Neural crest cell (in vitro differentiated cells): ENCODE data around the gene HOXA3. TPM values are rescaled to one million over a fixed set of nuclear protein-coding genes. Genes with fewer than 3 reads are reported as not detected.

ENCODE experiments used
- DNase-seq: peaks from one replicate; pipeline ENCODE4 v3.0.0; 2021; ENCODE audit warnings: low read depth, mixed read lengths, low spot score
- H3K27ac Mint-ChIP-seq: one replicate; pipeline ENCODE4 v1.8.0; 2021; ENCODE audit warnings: mild to moderate bottlenecking, mixed read lengths; ENCODE audit not compliant: unreplicated experiment
- H3K27me3 Mint-ChIP-seq: 2 replicates; pipeline ENCODE4 v1.8.0; 2021; ENCODE audit warnings: low read depth, mild to moderate bottlenecking, mixed read lengths
- H3K36me3 Mint-ChIP-seq: 2 replicates; pipeline ENCODE4 v1.8.0; 2021; ENCODE audit warnings: low read depth, mild to moderate bottlenecking, mixed read lengths
- H3K4me1 Mint-ChIP-seq: 2 replicates; pipeline ENCODE4 v1.8.0; 2021; ENCODE audit warnings: mixed read lengths
- H3K4me3 Mint-ChIP-seq: one replicate; pipeline ENCODE4 v1.8.0; 2021; ENCODE audit warnings: mild to moderate bottlenecking, mixed read lengths
- H3K9me3 Mint-ChIP-seq: 2 replicates; pipeline ENCODE4 v1.8.0; 2021; ENCODE audit warnings: mixed read lengths
- CTCF ChIP-seq: fragments of 200-600 bp; sonication (generic); conservative IDR thresholded peaks from 2 replicates; pipeline ENCODE4 v1.5.0; 2021; ENCODE audit warnings: antibody characterized with exemption, mild to moderate bottlenecking
- total RNA-seq: library from RNA; stranded (reverse); gene quantifications from 2 replicates; pipeline ENCODE4 v1.2.1, GENCODE V29; 2021

HOXA3 gene
- total RNA-seq, 1 donor from 2014 or later: 10.6 TPM

DNA sequence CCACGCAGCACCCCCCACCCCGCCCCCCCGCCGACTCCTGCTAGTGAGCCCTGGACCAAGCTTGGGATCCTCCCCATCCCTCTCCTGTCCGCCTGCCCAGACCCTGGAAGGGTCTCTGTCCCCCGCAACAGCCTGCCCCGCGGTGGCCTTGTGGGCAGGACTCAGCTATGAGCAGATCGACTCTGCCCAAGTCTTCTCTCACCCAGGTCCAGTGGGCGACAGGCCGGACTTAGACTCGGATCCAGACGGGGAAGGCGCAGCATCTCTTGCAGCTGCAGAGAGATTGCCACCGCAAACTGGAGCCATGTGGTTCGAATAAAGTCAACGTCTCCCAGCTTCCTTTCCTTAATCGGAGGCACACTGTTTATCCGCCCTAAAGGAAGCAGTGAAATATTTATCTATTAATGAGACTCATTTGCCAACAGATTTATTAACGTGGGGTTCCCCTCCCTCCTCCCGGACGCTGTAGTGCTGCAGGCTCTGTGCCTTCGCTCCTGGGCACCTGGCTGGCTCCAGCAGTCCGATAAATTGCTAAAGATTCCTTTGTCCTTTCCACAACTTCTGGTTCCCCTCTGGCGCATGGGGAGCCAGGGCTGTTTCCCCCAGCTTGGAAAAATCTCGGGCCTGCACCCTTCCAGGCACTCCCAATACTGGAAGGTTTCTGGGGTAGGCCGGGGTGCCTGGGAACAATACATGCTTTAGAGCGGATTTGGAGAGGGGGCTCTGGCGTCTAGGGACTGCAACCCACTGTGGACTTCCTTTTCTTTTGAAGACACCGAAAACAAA is 4.7 kb upstream of the HOXA3 start:
- Mint-ChIP-seq H3K9me3 (no peaks in the 10 kb centered on the region), H3K4me1 (peaks cover 22% of the 10 kb centered on the region), H3K27ac (no peak overlapping the region), H3K27me3 (peaks cover 97% of the 10 kb centered on the region), H3K36me3 (peaks cover 6% of the 10 kb centered on the region), H3K4me3 (peak overlapping the region; percentile 77)
- no peak for TF ChIP-seq CTCF
- DNase-seq: no peak

- H3K4me1 Mint-ChIP-seq: peaks cover 25% of the 10 kb centered on the region
- H3K36me3 Mint-ChIP-seq: peaks cover 6% of the 10 kb centered on the region
- H3K27me3 Mint-ChIP-seq: peaks cover 97% of the 10 kb centered on the region
- peak within 1 kb of the TSS; percentile 92 for H3K27ac Mint-ChIP-seq
- H3K4me3 Mint-ChIP-seq: peak within 1 kb of the TSS; percentile 95
- H3K9me3 Mint-ChIP-seq: no peaks in the 10 kb centered on the region
- no peak for TF ChIP-seq CTCF
- DNase-seq: no peak
These were observed 4.1 kb upstream of the HOXA3 start, which contains the start of gene HOXA7 for GRCh38 chr7:27156508-27156898. TSS of gene HOXA7 (minus strand) at chr7:27156675. CDS start at chr7:27156545, 130 bp downstream.

GRCh38 chr7:27155816-27156507 is 3.6 kb upstream of the HOXA3 start:
- TF ChIP-seq CTCF: no peak
- peak overlapping the region; percentile 95 for H3K4me3 Mint-ChIP-seq
- peaks cover 98% of the 10 kb centered on the region for H3K27me3 Mint-ChIP-seq

GRCh38 chr7:27154901-27155815 is 2.8 kb upstream of the HOXA3 start:
- Mint-ChIP-seq H3K4me3 (peak overlapping the region; percentile 95), H3K9me3 (no peaks in the 10 kb centered on the region), H3K27me3 (peaks cover 100% of the 10 kb centered on the region), H3K27ac (peak overlapping the region; percentile 92), H3K36me3 (peaks cover 8% of the 10 kb centered on the region), H3K4me1 (peaks cover 32% of the 10 kb centered on the region)
- TF ChIP-seq CTCF: no peak
- DNase-seq: no peak

More at GRCh38 chr7:27155816-27156507, 3.6 kb upstream of the HOXA3 start:
- Mint-ChIP-seq H3K27ac (peak overlapping the region; percentile 92), H3K9me3 (no peaks in the 10 kb centered on the region), H3K4me1 (peaks cover 30% of the 10 kb centered on the region), H3K36me3 (peaks cover 6% of the 10 kb centered on the region)
- no peak for DNase-seq

DNA sequence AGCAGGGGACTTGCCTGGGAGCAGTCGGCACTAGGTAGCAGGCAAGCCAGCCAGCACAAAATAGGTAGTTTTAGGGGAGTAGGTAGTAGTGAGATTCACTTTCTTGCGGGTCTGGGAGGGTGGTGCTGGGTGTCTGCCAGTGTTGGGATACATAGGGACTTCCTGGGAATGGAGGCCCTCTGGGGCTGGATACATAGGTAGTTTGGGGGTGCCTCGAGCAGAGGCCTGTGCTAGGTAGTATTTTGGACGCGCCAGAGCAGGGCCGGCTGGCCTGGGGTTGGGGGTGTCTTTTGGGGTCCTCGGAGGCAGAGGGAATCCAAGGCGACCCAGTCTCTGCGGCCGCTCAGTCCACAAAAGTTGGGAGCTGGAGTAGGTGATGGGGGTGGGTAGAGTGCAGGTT is 2.0 kb upstream of the HOXA3 start:
- no peak for TF ChIP-seq CTCF
- Mint-ChIP-seq H3K27ac (no peak overlapping the region), H3K36me3 (peaks cover 8% of the 10 kb centered on the region), H3K4me1 (peaks cover 32% of the 10 kb centered on the region), H3K27me3 (peaks cover 100% of the 10 kb centered on the region), H3K9me3 (no peaks in the 10 kb centered on the region), H3K4me3 (peak overlapping the region; percentile 64)
- no peak for DNase-seq
